GM23338 (cell line): ENCODE results near the gene C10orf90. TPM values are rescaled to one million over a fixed set of nuclear protein-coding genes. Genes with fewer than 3 reads are reported as not detected.

Source experiments
- ATAC-seq: fragments of 200-7000 bp; cut with Tn5 transposase; 3 replicates; pipeline ENCODE4 v1.9.1; 2020
- DNase-seq: peaks from one replicate; pipeline ENCODE4 v3.0.0-alpha.2; 2015; ENCODE audit warnings: low spot score
- H2AFZ ChIP-seq: fragments of 200-600 bp; sonication (generic); 2 replicates; pipeline ENCODE4 v1.8.0; 2016; ENCODE audit warnings: antibody characterized with exemption, mild to moderate bottlenecking, moderate library complexity
- H3F3A ChIP-seq: fragments of 200-600 bp; sonication (generic); replicated peaks from 2 replicates; pipeline ENCODE4 v1.8.0; 2017; ENCODE audit warnings: antibody characterized with exemption, mixed run types, low read depth
- H3K27ac ChIP-seq: fragments of 200-600 bp; sonication (generic); 2 replicates; pipeline ENCODE4 v1.6.1; 2016; ENCODE audit warnings: low read depth
- H3K27me3 ChIP-seq: fragments of 200-600 bp; sonication (generic); 2 replicates; pipeline ENCODE4 v1.8.0; 2016; ENCODE audit warnings: mild to moderate bottlenecking, mixed run types, moderate library complexity; ENCODE audit not compliant: insufficient read depth
- H3K36me3 ChIP-seq: fragments of 200-600 bp; sonication (generic); 2 replicates; pipeline ENCODE4 v1.8.0; 2016; ENCODE audit warnings: mild to moderate bottlenecking; ENCODE audit not compliant: insufficient read depth
- H3K4me1 ChIP-seq: fragments of 200-600 bp; sonication (generic); 2 replicates; pipeline ENCODE4 v1.8.0; 2016; ENCODE audit warnings: mild to moderate bottlenecking, moderate library complexity; ENCODE audit not compliant: insufficient read depth
- H3K4me2 ChIP-seq: fragments of 200-600 bp; sonication (generic); 2 replicates; pipeline ENCODE4 v1.7.1; 2017; ENCODE audit warnings: mixed run types
- H3K4me3 ChIP-seq: fragments of 200-600 bp; sonication (generic); 2 replicates; pipeline ENCODE4 v1.6.1; 2016; ENCODE audit warnings: mixed run types
- H3K79me2 ChIP-seq: fragments of 200-600 bp; sonication (generic); replicated peaks from 2 replicates; pipeline ENCODE4 v1.8.0; 2017; ENCODE audit warnings: mild to moderate bottlenecking; ENCODE audit not compliant: insufficient read depth
- H3K9me2 ChIP-seq: fragments of 200-600 bp; sonication (generic); 2 replicates; pipeline ENCODE4 v1.8.0; 2017; ENCODE audit not compliant: insufficient read depth
- H4K20me1 ChIP-seq: fragments of 200-600 bp; sonication (generic); replicated peaks from 2 replicates; pipeline ENCODE4 v1.8.0; 2017; ENCODE audit warnings: mild to moderate bottlenecking; ENCODE audit not compliant: insufficient read depth
- H3K27ac Mint-ChIP-seq: 2 replicates; pipeline ENCODE4 v1.8.0; 2020; ENCODE audit warnings: inconsistent platforms, mild to moderate bottlenecking, moderate library complexity, mixed read lengths
- H3K27me3 Mint-ChIP-seq: 3 replicates; pipeline ENCODE4 v1.8.0; 2022; ENCODE audit warnings: low read depth, mild to moderate bottlenecking, moderate library complexity, mixed read lengths, inconsistent platforms; ENCODE audit not compliant: insufficient read depth, poor library complexity
- H3K36me3 Mint-ChIP-seq: 3 replicates; pipeline ENCODE4 v1.8.0; 2021; ENCODE audit warnings: low read depth, mild to moderate bottlenecking, inconsistent platforms, moderate library complexity, mixed read lengths
- H3K4me1 Mint-ChIP-seq: 3 replicates; pipeline ENCODE4 v1.8.0; 2020; ENCODE audit warnings: mild to moderate bottlenecking, inconsistent platforms, mixed read lengths
- H3K4me3 Mint-ChIP-seq: 3 replicates; pipeline ENCODE4 v1.8.0; 2021; ENCODE audit warnings: moderate library complexity, mild to moderate bottlenecking, inconsistent platforms, mixed read lengths
- H3K9me3 Mint-ChIP-seq: 3 replicates; pipeline ENCODE4 v1.8.0; 2020; ENCODE audit warnings: moderate library complexity, mild to moderate bottlenecking, inconsistent platforms, mixed read lengths
- CREB1 ChIP-seq: fragments of 250-450 bp; sonication (Bioruptor Pico); IDR thresholded peaks from 2 replicates; pipeline ENCODE4 v1.5.0; 2020; ENCODE audit warnings: low read depth, mild to moderate bottlenecking, moderate library complexity
- EZH2 ChIP-seq: fragments of 200-600 bp; sonication (generic); IDR thresholded peaks from one replicate; pipeline ENCODE4 v1.8.0; 2017; ENCODE audit warnings: antibody characterized with exemption, mild to moderate bottlenecking, low read depth; ENCODE audit not compliant: unreplicated experiment
- EZH2phosphoT487 ChIP-seq: fragments of 200-600 bp; sonication (generic); IDR thresholded peaks from one replicate; pipeline ENCODE4 v1.8.1; 2018; ENCODE audit warnings: antibody characterized with exemption; ENCODE audit not compliant: unreplicated experiment
- JUNB ChIP-seq: IDR thresholded peaks from one replicate; pipeline ENCODE4 v1.6.1; 2016; ENCODE audit warnings: antibody characterized with exemption; ENCODE audit not compliant: unreplicated experiment
- NANOG ChIP-seq: IDR thresholded peaks from 2 replicates; pipeline ENCODE4 v1.6.1; 2016; ENCODE audit warnings: antibody characterized with exemption, borderline replicate concordance
- POLR2AphosphoS5 ChIP-seq: IDR thresholded peaks from 2 replicates; pipeline ENCODE4 v1.6.1; 2016; ENCODE audit warnings: antibody characterized with exemption, low read depth
- STAT1 ChIP-seq: IDR thresholded peaks from one replicate; pipeline ENCODE4 v1.6.1; 2016; ENCODE audit warnings: antibody characterized with exemption; ENCODE audit not compliant: unreplicated experiment
- ZNF114 ChIP-seq: fragments of 250-450 bp; sonication (Bioruptor Pico); IDR thresholded peaks from 2 replicates; pipeline ENCODE4 v1.5.0; 2020; ENCODE audit warnings: mild to moderate bottlenecking, moderate library complexity
- ZNF331 ChIP-seq: fragments of 250-450 bp; sonication (Bioruptor Pico); IDR thresholded peaks from 2 replicates; pipeline ENCODE4 v1.5.0; 2020; ENCODE audit warnings: low read depth, mild to moderate bottlenecking, moderate library complexity
- polyA plus RNA-seq: library from polyadenylated mRNA; unstranded; fragments of >200 nt; fragmentation: Nextera tagmentation; extraction: Ambion mirVana; gene quantifications from 2 replicates; pipeline ENCODE4 v1.2.1, GENCODE V29; 2016
- total RNA-seq: library from RNA; depleted of rRNA; stranded (reverse); fragments of >200 nt; shearing (Covaris generic); gene quantifications from 2 replicates; pipeline ENCODE4 v1.2.3, GENCODE V29; 2014
- TF ChIP-seq, protein P1 (sequence below), 2 experiments: fragments of 200-600 bp in 1 of 2; sonication (generic) in 1 of 2; conservative IDR thresholded peaks; 2 replicates each; pipeline versions ENCODE4 v1.5.1 to v1.6.1; 2016 to 2017; ENCODE audit warnings: antibody characterized with exemption in 2 of 2, low read depth in 2 of 2, mild to moderate bottlenecking in 2 of 2, moderate library complexity in 1 of 2
- TF ChIP-seq, protein P2 (sequence below): IDR thresholded peaks from one replicate; pipeline ENCODE4 v1.6.1; 2018; ENCODE audit warnings: antibody characterized with exemption; ENCODE audit not compliant: unreplicated experiment
- TF ChIP-seq, protein P3 (sequence below): fragments of 250-450 bp; sonication (Bioruptor Pico); IDR thresholded peaks from 2 replicates; pipeline ENCODE4 v1.5.0; 2020; ENCODE audit warnings: mild to moderate bottlenecking, moderate library complexity
- TF ChIP-seq, protein P4 (sequence below): IDR thresholded peaks from 2 replicates; pipeline ENCODE4 v1.6.1; 2016; ENCODE audit warnings: antibody characterized with exemption

Gene C10orf90
- total and polyA plus RNA-seq, 2 experiments from 2014 or later, result 0.76 to 0.97 TPM

DNA sequence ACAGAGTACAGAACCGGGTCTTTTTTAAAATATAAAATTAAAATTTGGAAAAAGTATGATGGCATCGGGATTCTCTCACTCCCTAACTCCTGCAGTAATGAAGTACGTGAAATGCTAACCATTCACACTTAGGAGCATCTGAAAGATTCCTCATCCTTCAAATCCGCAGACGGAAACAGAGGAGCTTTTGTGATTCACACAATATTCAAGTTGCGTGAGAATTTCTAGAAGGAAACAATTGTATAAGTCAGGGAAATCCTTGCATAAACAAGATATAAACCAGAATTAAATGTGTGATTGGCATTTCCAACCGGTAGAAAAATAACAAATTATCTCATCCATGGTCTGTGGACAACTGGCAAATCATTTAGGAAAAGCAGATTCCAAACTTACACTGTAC lies 179.0 kb downstream of the C10orf90 start:
- H3K4me3 Mint-ChIP-seq, result no peak overlapping the region

More for the DNA sequence above, 179.0 kb downstream of the C10orf90 start:
- Mint-ChIP-seq H3K27ac (no peak overlapping the region), H3K36me3 (no peaks in the 10 kb centered on the region; the same call in 2 of the 3 replicates), H3K27me3 (no peaks in the 10 kb centered on the region), H3K4me1 (no peaks in the 10 kb centered on the region), H3K9me3 (peaks cover 10% of the 10 kb centered on the region; the same call in 1 of the 3 replicates)
- H3K27ac ChIP-seq, result no peak overlapping the region
- TF ChIP-seq STAT1, result no peak
- TF ChIP-seq JUNB, result no peak
- TF ChIP-seq, protein P1, sequence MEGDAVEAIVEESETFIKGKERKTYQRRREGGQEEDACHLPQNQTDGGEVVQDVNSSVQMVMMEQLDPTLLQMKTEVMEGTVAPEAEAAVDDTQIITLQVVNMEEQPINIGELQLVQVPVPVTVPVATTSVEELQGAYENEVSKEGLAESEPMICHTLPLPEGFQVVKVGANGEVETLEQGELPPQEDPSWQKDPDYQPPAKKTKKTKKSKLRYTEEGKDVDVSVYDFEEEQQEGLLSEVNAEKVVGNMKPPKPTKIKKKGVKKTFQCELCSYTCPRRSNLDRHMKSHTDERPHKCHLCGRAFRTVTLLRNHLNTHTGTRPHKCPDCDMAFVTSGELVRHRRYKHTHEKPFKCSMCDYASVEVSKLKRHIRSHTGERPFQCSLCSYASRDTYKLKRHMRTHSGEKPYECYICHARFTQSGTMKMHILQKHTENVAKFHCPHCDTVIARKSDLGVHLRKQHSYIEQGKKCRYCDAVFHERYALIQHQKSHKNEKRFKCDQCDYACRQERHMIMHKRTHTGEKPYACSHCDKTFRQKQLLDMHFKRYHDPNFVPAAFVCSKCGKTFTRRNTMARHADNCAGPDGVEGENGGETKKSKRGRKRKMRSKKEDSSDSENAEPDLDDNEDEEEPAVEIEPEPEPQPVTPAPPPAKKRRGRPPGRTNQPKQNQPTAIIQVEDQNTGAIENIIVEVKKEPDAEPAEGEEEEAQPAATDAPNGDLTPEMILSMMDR (conservative IDR thresholded peaks at IDR 0.05; ENCODE audit: low read depth in 2 of 2), result no peak
- TF ChIP-seq NANOG, result no peak
- TF ChIP-seq POLR2AphosphoS5, result no peak
- TF ChIP-seq EZH2, result no peak
- no peak for TF ChIP-seq CREB1 (CRISPR knock-in tag)
- TF ChIP-seq, protein P2, sequence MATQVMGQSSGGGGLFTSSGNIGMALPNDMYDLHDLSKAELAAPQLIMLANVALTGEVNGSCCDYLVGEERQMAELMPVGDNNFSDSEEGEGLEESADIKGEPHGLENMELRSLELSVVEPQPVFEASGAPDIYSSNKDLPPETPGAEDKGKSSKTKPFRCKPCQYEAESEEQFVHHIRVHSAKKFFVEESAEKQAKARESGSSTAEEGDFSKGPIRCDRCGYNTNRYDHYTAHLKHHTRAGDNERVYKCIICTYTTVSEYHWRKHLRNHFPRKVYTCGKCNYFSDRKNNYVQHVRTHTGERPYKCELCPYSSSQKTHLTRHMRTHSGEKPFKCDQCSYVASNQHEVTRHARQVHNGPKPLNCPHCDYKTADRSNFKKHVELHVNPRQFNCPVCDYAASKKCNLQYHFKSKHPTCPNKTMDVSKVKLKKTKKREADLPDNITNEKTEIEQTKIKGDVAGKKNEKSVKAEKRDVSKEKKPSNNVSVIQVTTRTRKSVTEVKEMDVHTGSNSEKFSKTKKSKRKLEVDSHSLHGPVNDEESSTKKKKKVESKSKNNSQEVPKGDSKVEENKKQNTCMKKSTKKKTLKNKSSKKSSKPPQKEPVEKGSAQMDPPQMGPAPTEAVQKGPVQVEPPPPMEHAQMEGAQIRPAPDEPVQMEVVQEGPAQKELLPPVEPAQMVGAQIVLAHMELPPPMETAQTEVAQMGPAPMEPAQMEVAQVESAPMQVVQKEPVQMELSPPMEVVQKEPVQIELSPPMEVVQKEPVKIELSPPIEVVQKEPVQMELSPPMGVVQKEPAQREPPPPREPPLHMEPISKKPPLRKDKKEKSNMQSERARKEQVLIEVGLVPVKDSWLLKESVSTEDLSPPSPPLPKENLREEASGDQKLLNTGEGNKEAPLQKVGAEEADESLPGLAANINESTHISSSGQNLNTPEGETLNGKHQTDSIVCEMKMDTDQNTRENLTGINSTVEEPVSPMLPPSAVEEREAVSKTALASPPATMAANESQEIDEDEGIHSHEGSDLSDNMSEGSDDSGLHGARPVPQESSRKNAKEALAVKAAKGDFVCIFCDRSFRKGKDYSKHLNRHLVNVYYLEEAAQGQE, result no peak
- TF ChIP-seq, protein P3, sequence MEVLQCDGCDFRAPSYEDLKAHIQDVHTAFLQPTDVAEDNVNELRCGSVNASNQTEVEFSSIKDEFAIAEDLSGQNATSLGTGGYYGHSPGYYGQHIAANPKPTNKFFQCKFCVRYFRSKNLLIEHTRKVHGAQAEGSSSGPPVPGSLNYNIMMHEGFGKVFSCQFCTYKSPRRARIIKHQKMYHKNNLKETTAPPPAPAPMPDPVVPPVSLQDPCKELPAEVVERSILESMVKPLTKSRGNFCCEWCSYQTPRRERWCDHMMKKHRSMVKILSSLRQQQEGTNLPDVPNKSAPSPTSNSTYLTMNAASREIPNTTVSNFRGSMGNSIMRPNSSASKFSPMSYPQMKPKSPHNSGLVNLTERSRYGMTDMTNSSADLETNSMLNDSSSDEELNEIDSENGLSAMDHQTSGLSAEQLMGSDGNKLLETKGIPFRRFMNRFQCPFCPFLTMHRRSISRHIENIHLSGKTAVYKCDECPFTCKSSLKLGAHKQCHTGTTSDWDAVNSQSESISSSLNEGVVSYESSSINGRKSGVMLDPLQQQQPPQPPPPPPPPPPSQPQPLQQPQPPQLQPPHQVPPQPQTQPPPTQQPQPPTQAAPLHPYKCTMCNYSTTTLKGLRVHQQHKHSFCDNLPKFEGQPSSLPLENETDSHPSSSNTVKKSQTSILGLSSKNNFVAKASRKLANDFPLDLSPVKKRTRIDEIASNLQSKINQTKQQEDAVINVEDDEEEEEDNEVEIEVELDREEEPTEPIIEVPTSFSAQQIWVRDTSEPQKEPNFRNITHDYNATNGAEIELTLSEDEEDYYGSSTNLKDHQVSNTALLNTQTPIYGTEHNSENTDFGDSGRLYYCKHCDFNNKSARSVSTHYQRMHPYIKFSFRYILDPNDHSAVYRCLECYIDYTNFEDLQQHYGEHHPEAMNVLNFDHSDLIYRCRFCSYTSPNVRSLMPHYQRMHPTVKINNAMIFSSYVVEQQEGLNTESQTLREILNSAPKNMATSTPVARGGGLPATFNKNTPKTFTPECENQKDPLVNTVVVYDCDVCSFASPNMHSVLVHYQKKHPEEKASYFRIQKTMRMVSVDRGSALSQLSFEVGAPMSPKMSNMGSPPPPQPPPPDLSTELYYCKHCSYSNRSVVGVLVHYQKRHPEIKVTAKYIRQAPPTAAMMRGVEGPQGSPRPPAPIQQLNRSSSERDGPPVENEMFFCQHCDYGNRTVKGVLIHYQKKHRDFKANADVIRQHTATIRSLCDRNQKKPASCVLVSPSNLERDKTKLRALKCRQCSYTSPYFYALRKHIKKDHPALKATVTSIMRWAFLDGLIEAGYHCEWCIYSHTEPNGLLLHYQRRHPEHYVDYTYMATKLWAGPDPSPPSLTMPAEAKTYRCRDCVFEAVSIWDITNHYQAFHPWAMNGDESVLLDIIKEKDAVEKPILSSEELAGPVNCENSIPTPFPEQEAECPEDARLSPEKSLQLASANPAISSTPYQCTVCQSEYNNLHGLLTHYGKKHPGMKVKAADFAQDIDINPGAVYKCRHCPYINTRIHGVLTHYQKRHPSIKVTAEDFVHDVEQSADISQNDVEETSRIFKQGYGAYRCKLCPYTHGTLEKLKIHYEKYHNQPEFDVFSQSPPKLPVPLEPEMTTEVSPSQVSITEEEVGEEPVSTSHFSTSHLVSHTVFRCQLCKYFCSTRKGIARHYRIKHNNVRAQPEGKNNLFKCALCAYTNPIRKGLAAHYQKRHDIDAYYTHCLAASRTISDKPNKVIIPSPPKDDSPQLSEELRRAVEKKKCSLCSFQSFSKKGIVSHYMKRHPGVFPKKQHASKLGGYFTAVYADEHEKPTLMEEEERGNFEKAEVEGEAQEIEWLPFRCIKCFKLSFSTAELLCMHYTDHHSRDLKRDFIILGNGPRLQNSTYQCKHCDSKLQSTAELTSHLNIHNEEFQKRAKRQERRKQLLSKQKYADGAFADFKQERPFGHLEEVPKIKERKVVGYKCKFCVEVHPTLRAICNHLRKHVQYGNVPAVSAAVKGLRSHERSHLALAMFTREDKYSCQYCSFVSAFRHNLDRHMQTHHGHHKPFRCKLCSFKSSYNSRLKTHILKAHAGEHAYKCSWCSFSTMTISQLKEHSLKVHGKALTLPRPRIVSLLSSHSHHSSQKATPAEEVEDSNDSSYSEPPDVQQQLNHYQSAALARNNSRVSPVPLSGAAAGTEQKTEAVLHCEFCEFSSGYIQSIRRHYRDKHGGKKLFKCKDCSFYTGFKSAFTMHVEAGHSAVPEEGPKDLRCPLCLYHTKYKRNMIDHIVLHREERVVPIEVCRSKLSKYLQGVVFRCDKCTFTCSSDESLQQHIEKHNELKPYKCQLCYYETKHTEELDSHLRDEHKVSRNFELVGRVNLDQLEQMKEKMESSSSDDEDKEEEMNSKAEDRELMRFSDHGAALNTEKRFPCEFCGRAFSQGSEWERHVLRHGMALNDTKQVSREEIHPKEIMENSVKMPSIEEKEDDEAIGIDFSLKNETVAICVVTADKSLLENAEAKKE (CRISPR knock-in tag), result no peak
- TF ChIP-seq ZNF331, result no peak
- TF ChIP-seq EZH2phosphoT487, result no peak
- TF ChIP-seq, protein P4, sequence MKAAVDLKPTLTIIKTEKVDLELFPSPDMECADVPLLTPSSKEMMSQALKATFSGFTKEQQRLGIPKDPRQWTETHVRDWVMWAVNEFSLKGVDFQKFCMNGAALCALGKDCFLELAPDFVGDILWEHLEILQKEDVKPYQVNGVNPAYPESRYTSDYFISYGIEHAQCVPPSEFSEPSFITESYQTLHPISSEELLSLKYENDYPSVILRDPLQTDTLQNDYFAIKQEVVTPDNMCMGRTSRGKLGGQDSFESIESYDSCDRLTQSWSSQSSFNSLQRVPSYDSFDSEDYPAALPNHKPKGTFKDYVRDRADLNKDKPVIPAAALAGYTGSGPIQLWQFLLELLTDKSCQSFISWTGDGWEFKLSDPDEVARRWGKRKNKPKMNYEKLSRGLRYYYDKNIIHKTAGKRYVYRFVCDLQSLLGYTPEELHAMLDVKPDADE, result no peak
- no peak for TF ChIP-seq ZNF114 (CRISPR knock-in tag)
- no peaks in the 10 kb centered on the region for H3K27me3 ChIP-seq
- no peak overlapping the region for H3K4me3 ChIP-seq
- H3F3A ChIP-seq, result no peaks in the 10 kb centered on the region
- no peaks in the 10 kb centered on the region for H4K20me1 ChIP-seq
- H3K4me1 ChIP-seq, result no peaks in the 10 kb centered on the region
- no peak overlapping the region for H2AFZ ChIP-seq
- no peak overlapping the region for H3K4me2 ChIP-seq
- ATAC-seq, result no peak
- H3K36me3 ChIP-seq, result no peaks in the 10 kb centered on the region
- no peaks in the 10 kb centered on the region for H3K9me2 ChIP-seq
- DNase-seq, result no peak
- no peaks in the 10 kb centered on the region for H3K79me2 ChIP-seq
